Aorta (tissue), 5 donors: ENCODE results near the gene GOSR1. TPM values are rescaled to one million over a fixed set of nuclear protein-coding genes. Genes with fewer than 3 reads are reported as not detected.
"Not testable (repeated sequence)": the region's sequence is repeated elsewhere in the genome, so short reads cannot be mapped to it uniquely, and the experiment has no call there.

Experiments
- ATAC-seq: fragments of 200-7000 bp; cut with Tn5 transposase; one replicate; pipeline ENCODE4 v1.9.1; 2022; ENCODE audit warnings: moderate library complexity; ENCODE audit not compliant: low FRiP score
- DNase-seq, 2 donors: peaks; one replicate each; pipeline ENCODE4 v3.0.0-alpha.2; 2020
- H3K27ac ChIP-seq, 2 donors: one replicate each; pipeline ENCODE4 v1.5.1; 2013; ENCODE audit warnings: low read length in 2 of 2, mild to moderate bottlenecking in 2 of 2, moderate library complexity in 2 of 2, control low read depth in 1 of 2, inconsistent platforms in 1 of 2, low read depth in 1 of 2
- H3K27me3 ChIP-seq, 2 donors: one replicate each; pipeline ENCODE4 v1.6.1; 2013; ENCODE audit warnings: control low read depth in 1 of 2, low read length in 1 of 2, mild to moderate bottlenecking in 1 of 2, moderate library complexity in 1 of 2; ENCODE audit not compliant: insufficient read depth in 2 of 2, control insufficient read depth in 1 of 2
- H3K36me3 ChIP-seq, 2 donors: one replicate each; pipeline ENCODE4 v1.6.1; 2013; ENCODE audit warnings: control low read depth in 1 of 2, low read length in 1 of 2, mild to moderate bottlenecking in 1 of 2; ENCODE audit not compliant: insufficient read depth in 2 of 2, control insufficient read depth in 1 of 2
- H3K4me1 ChIP-seq, 2 donors: one replicate each; pipeline ENCODE4 v1.6.1; 2013; ENCODE audit warnings: low read length in 2 of 2, control low read depth in 1 of 2, mild to moderate bottlenecking in 1 of 2, moderate library complexity in 1 of 2; ENCODE audit not compliant: insufficient read depth in 2 of 2, control insufficient read depth in 1 of 2
- H3K4me3 ChIP-seq, 2 donors: one replicate each; pipeline ENCODE4 v1.5.1; 2013; ENCODE audit warnings: low read length in 2 of 2, control low read depth in 1 of 2, mild to moderate bottlenecking in 1 of 2
- H3K9me3 ChIP-seq: one replicate; pipeline ENCODE4 v1.6.1; 2013; ENCODE audit warnings: mild to moderate bottlenecking, low read length; ENCODE audit not compliant: control insufficient read depth
- WGBS, 2 donors: extraction: QIAGEN DNeasy Blood & Tissue Kit; methylation state at CpG; one replicate each; pipeline ENCODE4 v1.1.7; 2013; 5-methylcytosine and 5-hydroxymethylcytosine counted together
- intact Hi-C, 2 donors: fragments of 100-400 bp; cut with DNase I; formaldehyde crosslinking; loops; one replicate each; pipeline versions ENCODE4 v1.14.2 to v1.15.0; 2022
- polyA plus RNA-seq, 2 donors: library from polyadenylated mRNA; stranded (reverse); fragments of 200-250 nt; gene quantifications; one replicate each; pipeline ENCODE4 v1.2.3, GENCODE V29; 2013
- total RNA-seq, 2 donors: library from RNA; stranded (reverse); fragmentation: NEBNext Ultra II Directional; extraction: Animal tissue kit (Norgen Biotek cat#: 25700); gene quantifications; one replicate each; pipeline ENCODE4 v1.2.1, GENCODE V29; 2021
- donor health status: healthy with polysubstance abuse.
- donor health status: Bipolar disorder and iron deficiency.
- donor health status: DM: no; HTN: no; CAD: no.
- donor health status: DM: no; HTN: no; CAD: no.
- donor health status: DM: yes; HTN: yes; CAD: no.

GOSR1 gene
- total and polyA plus RNA-seq, 4 donors: 13.6 to 55.7 (median 37.9) TPM

DNA sequence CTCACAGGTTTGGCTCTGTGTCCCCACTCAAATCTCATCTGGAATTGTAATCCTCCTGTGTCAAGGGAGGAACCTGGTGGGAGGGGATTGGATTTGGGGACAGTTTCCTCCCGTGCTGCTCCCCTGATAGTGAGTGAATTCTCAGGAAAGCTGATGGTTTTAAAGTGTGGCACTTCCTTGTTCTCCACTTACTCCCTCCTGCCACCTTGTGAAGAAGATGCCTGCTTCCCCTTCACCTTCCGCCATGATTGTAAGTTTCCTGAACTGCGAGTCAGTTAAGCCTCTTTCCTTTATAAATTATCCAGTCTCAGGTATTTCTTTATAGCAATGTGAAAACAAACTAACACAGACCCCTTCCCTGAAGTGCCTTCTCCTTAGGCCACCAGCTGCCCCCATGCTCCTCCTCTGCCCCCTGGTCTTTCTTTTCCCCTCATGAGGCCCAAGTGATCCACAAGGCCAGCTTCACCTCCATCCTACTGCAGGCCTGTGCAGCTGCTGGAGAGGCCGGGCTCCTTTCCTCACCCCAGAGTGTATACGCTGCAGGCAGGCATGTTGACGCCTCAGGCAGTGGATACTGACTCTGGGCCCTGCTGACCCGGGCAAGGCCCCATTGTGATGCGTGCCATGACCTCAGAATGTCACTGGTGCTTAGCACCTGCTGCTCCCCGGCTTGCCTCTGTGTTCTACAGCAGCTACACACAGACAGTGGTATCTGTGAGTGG is 74.2 kb downstream of the GOSR1 start:
- H3K27ac ChIP-seq, intact Hi-C loops, H3K9me3 ChIP-seq, H3K36me3 ChIP-seq, ATAC-seq, H3K27me3 ChIP-seq, H3K4me1 ChIP-seq, H3K4me3 ChIP-seq: not testable (repeated sequence)
- peak in 1 of 2 donors; percentile 64 for DNase-seq
- 78 to 85% methylated on average over 9 of the region's 9 CpGs for WGBS, 2 donors

DNA sequence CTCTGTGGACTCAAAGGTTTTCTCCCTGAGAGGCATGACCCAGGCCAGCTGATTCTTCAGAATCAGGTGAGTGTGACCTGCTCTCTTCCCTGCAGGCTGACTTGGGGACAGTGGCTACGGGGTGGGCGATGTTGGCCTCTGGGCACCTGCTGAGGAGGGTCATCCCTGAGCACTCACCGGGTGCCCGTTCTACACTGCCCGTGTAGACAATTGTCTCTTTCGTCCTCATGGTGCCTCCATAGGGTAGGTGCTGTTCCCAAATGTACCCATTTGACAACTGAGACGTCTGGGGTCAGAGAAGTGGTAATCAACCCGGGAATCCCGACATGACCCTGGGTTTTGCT is 74.8 kb downstream of the GOSR1 start:
- 92 to 93% methylated on average over 9 of the region's 9 CpGs for WGBS, 2 donors
- Histone ChIP-seq H3K4me1 (no peaks in the 10 kb centered on the region), H3K27ac (no peak overlapping the region), H3K4me3 (no peak overlapping the region), H3K27me3 (no peaks in the 10 kb centered on the region), H3K36me3 (no peaks in the 10 kb centered on the region), H3K9me3 (no peaks in the 10 kb centered on the region)
- intact Hi-C loops: no loop called here
- no peak for ATAC-seq
- DNase-seq: no peak

DNA sequence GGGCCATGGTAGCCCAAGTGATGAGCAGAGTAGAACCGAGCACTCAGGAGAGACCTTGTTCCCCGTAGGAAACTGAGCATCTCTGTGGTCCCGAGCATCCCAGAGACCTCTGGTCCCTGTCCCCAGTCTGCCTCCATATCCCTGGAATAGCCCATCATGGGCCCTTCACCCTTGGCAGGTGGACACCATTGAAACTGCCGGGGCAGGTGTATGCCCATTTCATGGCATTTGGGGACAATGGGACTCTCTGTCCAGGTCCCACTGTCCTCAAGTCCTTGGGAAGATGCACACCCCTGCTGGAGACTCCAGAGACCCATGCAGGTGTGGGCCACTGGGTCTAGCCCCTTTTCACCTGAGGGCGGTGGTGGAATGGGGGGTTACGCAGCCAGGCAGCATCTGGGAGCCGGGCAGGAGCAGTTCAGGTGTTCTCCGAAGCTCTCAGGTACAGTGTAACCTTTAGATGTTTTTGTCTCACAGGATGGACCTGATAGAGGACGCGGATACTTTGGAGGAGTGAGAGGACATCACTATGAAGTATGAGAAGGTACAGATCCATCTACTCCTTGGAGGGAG is 75.9 kb downstream of the GOSR1 start:
- ATAC-seq (no peak), DNase-seq (peak in 1 of 2 donors; percentile 55)
- H3K36me3 ChIP-seq: no peaks in the 10 kb centered on the region
- no peaks in the 10 kb centered on the region for H3K27me3 ChIP-seq
- no peaks in the 10 kb centered on the region for H3K9me3 ChIP-seq
- H3K4me3 ChIP-seq: no peak overlapping the region
- intact Hi-C loops: no loop called here
- H3K27ac ChIP-seq: no peak overlapping the region
- H3K4me1 ChIP-seq: no peaks in the 10 kb centered on the region
- 95 to 97% methylated on average over 10 of the region's 10 CpGs for WGBS, 2 donors

DNA sequence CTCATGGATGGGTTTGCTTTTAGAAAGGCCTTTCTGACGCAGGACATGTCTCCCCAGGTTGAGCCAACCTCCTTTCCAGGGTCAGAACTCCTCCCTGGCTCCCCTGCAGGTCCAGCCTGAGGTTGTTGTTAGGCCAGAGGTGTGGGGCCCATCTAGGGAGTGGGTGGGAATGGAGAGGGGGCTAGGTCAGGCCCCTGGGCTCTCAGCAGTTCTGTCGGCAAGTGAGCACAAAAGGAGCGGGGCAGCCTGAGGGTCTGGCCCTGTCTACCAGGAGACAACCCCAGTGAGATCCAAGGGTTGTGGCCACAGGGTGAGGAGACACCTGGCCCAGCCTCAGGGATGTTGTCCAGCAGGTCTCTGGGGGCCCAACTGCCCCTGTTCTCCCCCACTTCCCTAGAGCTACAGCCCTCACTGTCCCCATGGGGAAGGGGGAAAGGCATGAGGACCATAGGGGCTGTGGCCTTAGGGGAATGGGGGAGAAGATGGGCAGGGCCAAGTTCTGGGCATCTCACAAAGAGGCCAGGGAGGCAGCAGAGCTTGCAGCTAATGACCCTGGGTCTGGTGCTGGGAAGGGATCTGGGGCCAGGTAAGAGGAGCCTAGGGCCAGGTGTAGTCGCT is 76.7 kb downstream of the GOSR1 start:
- H3K27me3 ChIP-seq, intact Hi-C loops, H3K9me3 ChIP-seq, ATAC-seq, H3K36me3 ChIP-seq, H3K4me3 ChIP-seq, H3K27ac ChIP-seq, H3K4me1 ChIP-seq: not testable (repeated sequence)
- WGBS, 2 donors: 90 to 96% methylated on average over 4 of the region's 4 CpGs
- DNase-seq: peak in 1 of 2 donors; percentile 44

DNA sequence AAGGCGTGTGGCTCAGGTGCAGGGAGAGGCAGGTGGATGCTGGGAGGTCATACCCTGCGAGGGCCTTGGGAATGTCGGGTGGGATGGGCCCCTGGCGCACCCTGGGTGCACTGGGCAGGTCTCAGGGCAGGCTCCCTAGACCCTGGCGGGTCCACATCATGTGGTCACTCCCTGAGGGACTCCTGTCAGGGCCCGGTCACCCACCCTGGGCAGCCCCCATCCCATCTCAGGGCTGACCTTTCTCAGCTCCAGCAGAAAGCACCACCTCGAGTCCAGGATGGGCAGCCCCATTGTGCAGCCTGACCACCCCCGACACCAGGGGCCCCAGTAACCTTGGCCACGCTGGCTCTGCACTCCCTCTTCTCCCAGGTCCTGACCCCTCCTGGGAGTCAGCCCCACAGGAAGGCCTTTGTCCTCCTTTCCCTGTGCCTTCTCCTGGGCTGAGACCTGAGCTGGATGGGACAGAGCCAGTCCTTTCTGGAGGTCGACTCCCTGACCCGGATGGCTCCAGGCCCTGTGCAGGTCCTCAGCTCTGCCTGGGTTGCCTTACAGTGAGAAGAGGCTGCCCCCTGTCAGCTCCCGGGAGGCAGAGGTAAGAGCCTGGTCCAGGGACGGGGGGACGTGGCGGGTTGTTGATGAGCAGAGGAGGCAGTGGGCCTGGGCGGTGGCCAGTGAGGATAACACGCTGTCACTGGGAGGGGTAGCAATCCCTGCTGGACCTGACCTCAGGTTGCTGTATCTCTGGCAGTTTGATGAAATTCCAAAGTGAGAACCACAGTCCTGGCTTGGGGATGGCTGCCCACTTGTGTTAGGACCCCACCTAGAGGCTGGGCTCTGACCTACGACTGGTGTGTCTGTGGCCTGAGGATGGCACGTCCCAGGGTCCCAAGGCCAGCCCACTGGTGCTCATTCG is 77.9 kb downstream of the GOSR1 start:
- Histone ChIP-seq H3K9me3 (no peaks in the 10 kb centered on the region), H3K36me3 (no peaks in the 10 kb centered on the region), H3K27ac (no peak overlapping the region), H3K4me3 (no peak overlapping the region), H3K4me1 (no peaks in the 10 kb centered on the region), H3K27me3 (no peaks in the 10 kb centered on the region)
- WGBS, 2 donors: 84 to 87% methylated on average over 17 to 20 of the region's 20 CpGs
- DNase-seq: peak in 1 of 2 donors; percentile 73
- ATAC-seq: no peak
- intact Hi-C loops: no loop called here

DNA sequence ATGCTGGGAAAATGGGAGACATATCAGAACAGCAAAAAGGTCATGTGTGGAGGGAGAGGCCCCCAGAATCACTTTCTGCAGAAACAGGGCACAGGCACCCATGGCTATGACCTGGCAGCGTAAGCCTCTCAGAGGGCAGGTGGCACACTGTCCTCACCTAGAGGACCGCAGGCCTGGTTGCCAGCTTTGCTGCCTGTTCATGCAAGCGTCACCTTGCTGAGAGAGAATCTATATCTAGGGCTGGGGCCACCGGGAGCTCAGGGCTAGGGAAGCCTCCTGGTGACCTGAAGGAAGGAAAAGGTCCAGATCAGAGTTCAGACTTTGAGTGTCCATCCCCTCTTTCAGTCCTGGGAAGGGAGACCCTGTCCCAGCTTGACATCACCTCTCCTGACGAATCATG is 78.7 kb downstream of the GOSR1 start:
- no peak overlapping the region for H3K4me3 ChIP-seq
- H3K27me3 ChIP-seq: no peaks in the 10 kb centered on the region
- 93 to 95% methylated on average over 5 of the region's 5 CpGs for WGBS, 2 donors
- no peaks in the 10 kb centered on the region for H3K9me3 ChIP-seq
- H3K27ac ChIP-seq: no peak overlapping the region
- intact Hi-C loops: no loop called here
- no peaks in the 10 kb centered on the region for H3K4me1 ChIP-seq
- no peaks in the 10 kb centered on the region for H3K36me3 ChIP-seq
- no peak for DNase-seq
- no peak for ATAC-seq

DNA sequence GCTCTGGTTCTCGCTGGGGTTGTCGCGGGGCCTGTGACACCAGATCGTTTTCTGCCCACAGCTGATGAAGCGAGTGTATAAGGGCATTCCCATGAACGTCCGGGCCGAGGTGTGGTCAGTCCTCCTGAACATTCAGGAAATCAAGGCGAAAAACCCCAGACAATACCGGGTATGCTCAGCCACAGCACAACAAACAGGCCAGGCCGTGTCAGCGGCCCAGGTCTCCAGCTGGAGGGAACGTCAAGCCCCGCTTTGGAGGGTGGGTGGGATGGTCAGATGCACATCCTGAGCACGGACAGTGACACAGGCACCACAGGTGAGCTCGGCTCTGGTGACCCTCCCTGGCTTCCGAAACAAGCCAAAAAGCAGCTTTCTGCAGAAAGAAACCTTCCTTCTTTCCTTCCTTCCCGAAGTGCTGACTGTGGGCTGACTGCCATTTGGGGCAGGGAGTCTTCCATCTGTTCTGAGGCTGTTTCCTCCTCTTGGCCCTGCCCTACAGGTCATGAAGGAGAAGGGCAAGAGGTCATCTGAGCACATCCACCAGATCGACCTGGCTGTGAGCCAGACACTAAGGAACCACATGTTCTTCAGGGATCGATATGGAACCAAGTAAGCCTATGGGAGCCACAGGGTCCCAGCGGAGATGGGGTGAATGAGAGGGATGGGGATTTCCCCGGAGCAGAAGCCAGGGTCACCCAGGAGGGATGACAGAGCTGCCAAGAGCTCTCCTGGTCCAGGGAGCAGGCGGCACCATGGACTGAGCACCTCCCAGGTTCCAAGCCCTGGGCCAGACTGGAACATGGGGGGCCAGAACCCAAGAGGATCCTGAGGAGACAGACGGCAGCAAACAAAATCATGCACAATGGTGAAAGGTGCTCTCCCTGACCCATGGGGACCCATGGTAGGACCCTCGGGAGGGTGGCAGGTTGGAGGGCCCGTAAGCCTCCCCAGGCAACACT is 79.4 kb downstream of the GOSR1 start:
- no peak for ATAC-seq
- Histone ChIP-seq H3K4me3 (no peak overlapping the region), H3K36me3 (no peaks in the 10 kb centered on the region), H3K27ac (no peak overlapping the region), H3K9me3 (no peaks in the 10 kb centered on the region), H3K27me3 (no peaks in the 10 kb centered on the region), H3K4me1 (no peaks in the 10 kb centered on the region)
- 87 to 88% methylated on average over 26 of the region's 26 CpGs for WGBS, 2 donors
- peak in 1 of 2 donors; percentile 57 for DNase-seq
- intact Hi-C loops: no loop called here
